GM19324 (cell line): Measurements from ENCODE around the gene RPGRIP1.
"Not testable (repeated sequence)": the region's sequence is repeated elsewhere in the genome, so short reads cannot be mapped to it uniquely, and the experiment has no call there.

Source experiments
- ATAC-seq: cut with Tn5 transposase; IDR thresholded peaks from one replicate; pipeline ENCODE4 v1.9.1; 2021; ENCODE audit warnings: mild to moderate bottlenecking, moderate library complexity; ENCODE audit not compliant: unreplicated experiment, low FRiP score

Gene RPGRIP1

DNA sequence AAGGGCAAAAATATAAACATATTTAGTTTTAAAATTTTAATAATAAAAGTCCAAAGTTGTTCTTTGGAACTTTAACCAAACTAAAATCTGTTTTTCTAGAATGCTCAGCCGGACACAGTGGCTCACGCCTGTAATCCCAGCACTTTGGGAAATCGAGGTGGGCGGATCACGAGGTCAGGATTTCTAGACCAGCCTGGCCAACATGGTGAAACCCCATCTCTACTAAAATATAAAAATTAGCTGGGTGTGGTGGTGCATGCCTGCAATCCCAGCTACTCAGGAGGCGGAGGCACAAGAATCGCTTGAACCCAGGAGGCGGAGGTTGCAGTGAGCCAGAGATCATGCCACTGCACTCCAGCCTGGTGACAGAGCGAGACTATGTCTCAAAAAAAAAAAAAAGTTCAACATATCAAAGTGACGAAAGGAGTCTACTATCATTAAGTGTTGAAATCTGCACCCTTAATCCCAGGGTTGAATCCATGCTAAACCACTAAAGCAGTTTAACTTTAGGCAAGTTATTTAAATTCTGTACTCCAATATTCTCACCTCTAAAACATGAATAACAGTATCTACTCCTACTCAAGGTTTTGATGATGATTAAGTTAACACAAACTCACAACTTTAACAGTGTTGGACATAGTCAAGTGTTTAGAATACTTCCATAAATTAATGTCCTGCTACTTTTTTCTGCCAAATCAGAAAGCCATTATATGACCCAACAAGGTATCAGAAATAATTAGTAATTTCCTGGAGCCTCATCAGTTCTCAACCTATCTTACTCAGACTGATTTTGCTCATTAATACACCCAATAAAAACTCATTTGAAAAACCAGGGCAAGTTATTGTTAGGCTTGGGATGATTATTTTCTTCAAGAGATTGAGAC, 21.6 kb upstream of the RPGRIP1 start:
- no peak for ATAC-seq

DNA sequence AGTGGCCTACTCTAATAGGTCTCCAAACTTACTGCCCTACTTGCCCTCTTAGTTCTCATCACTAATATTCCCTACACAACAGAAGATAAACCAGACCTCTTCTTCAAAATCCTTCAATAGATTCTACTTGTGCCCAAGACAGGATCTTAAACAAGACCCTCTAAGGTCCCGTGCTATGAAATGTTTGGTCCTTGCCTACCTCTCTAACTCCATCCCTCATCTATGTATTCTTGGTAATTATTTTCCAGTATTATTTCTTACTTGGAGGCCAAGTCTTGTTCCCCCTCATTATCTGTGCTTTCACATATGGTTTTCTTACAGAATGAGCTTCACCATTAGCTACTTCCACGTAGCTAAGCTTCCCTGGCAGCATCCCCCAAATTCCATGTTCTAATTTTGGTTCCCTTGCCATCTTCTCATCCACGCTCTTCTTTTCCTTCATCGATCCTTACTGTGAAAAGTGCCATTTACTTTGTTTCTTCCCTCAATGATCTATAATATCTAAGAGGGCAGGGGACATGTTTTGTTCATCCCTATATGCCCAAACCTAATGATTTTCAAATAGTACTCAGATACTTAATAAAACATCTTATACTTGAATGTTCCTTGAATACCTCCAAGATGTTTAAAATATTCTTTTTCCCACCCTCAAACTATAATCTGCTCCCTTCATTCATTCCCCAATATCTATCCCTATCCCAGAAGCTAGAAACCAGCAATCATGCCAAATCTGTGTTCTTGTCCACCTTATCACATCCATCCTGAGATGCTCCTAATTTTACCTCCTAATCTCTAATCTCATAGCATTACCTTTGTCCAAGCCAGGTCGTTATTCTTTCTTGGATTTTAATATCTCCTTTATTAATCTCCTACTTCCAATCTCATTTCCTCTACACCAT, 20.7 kb upstream of the RPGRIP1 start:
- no peak for ATAC-seq

DNA sequence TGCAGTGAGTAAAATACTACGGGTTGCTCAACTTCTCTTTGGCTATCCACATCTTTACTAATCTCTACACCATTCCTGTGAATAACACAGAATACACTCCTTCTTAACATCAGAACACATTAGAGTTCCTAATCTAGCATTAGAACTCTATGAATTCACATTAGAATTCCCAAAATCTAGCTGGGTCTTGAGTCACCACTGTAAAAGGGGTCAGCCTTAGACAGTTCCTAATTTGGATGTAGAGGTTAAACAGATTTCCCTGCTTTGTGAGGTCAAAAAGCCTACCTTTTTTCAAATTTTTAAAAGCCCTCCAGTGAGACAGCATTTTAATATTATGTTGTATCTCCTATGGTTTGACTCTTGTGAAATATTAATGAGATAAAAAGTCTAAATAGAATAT, 18.1 kb upstream of the RPGRIP1 start:
- ATAC-seq: no peak

DNA sequence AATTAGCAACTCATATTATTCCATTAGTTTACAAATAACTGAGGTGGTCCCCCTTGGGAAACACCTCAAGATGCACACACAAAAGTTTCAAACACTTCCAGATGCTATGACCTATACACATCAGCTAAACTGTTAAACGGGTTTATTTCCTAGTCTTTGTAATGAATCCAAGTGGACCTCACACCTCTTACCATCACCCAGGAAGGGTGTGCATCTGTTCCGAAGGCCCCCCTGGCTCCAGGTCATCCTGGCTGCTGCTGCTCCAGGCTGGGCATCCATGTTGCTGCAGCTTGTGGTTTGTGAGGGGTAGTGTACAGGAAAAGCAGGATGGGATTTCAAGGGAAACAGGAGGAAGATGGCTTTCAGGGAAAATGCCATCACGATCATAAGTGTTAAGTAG, 17.5 kb upstream of the RPGRIP1 start:
- ATAC-seq: no peak

DNA sequence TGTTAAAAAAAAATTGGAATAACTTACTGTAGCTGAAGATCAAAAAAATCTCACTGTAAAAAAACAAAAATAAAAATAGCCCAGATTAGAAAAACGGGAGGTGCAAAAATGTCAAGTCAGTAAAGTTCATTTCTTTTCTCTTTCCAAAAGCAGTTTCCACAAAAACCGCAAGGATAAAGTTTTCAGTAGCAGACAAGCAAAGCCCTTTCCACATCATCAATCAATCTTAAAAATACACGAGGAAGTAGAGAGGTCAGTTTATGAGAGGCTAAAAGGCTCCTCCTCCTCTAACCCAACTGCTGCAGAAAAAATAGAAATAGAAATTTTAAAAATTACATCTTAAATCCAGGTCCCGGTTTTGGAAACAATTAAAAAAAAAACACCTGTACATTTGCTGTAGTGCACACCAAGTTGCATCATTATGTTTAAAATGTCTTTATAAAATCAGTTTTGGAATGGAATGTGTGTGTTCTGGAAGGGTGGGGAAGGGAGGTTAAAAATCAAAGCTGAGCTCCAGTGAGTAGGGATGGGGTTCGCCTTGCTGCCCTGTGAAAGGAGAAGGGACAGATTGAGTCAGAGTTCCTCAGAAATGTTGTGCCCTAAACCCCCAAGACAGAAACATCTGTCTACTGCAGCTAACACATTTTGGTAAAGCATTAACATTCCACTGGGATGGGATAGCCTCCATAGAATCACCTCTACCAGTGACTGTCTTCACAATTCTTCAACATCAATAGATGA, 16.4 kb upstream of the RPGRIP1 start:
- ATAC-seq: no peak

DNA sequence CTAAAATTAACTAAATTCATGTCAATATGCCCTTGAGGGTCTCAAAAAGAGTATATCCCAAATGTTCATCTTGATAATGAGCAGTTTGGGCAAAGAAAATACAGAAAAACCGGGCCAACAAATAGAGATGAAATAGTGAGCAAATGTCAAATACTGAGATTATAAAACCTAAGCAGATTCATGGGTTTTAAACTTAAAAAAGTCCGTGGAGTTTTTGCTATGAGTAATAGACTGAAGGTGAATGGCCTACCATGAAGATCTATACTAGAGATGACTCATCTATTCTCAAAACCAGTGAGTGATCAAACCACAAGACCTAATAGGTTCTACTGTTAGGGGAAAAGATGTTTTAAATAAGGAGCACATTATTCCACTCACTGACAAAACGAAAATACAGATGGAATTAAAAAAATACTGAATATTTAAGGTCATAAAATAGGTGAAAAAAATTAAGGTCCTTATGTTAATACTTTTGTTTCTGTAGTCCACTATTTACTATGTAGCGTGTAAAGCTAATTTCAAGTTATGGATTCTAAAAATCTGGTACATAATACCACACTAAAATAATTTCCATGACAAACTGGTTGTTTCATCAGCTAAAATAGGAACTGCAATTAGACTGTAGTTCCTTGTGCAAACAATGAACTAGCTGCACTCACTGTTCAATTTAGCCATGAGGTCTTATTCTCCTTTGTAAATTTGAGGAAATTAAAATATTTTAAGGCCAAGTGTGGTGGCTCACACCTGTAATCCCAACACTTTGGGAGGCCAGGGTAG, 15.7 kb upstream of the RPGRIP1 start:
- peak; percentile 45 for ATAC-seq

DNA sequence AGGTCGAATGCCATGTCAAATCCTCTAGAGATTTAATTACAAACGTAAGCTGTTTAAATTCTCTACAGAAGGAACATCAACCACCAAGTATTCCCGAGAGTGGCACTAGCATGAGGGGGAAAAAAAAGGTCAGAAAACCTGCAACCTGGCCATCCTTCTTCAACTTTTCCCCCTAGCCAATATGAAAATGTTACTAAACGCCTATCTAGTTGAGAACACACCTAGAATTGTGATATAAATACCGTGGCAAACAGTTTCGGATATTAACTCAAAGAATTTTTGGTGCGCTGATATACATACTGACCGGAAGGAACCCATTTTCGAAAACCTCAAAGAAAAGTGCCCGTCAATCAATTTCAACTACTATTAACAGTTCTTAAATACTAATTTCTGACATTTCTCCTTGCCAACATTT, 12.4 kb upstream of the RPGRIP1 start:
- ATAC-seq: no peak

DNA sequence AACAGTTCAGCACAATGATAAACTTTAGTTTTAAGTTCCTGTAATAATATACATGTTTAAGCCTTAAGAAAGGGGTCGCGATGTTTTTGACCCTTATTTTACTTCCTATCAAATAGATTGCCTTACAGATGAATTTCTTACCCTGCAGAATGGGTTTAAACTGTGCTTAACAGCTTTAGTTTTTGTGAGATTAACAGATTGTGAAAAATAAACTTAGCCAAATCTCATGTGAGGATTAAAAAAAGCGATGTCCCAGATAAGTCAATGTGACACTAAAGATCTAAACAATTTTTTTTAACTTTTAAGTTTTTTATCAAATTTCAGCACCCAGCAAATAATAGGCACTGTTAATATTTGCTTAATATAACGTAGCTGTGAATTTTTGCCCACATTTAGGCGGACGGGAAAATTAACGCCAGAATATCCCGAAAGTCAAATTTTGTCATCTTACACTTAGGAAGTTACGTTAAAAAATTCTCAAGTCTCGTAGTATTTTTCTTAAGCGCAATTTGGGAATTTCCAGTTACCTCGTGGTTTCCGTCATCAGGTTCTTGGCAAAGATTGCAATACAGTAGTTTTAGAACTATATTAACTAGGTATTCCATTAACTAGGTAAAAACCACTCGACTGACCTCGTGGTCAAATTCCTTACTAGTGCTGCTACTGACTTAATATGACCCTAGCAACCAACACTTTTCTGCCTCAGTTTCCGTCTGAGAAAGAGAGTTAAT, 11.8 kb upstream of the RPGRIP1 start:
- ATAC-seq: no peak

DNA sequence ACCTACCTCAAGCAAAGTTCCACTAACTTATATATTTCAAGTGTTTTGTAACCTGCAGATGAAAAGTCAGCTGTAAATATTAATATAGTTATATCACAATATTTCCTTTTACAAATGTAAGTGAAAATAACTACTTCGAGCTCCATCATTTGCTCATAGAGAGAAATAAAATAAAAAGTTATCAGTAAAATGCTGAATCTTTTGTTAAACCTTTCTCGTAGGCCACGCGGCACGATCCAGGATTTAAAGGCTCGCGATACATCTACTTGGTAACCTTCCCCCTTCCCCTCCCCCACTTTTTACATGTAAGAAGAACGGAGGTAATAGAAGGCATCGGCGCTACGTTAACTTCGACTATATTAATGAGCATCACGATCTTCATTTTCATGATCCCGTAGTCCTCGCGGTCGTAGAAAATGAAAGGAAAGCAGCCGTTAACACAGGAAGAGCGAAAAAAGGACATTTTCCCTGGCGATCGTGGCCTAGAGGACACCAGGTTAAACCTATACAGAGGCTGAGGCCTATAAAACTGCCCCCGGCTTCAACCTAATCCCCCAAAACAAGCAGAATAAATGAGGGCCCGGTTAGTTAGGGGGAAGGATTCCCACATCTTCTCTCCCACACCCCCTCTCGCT, 11.1 kb upstream of the RPGRIP1 start:
- ATAC-seq: no peak

DNA sequence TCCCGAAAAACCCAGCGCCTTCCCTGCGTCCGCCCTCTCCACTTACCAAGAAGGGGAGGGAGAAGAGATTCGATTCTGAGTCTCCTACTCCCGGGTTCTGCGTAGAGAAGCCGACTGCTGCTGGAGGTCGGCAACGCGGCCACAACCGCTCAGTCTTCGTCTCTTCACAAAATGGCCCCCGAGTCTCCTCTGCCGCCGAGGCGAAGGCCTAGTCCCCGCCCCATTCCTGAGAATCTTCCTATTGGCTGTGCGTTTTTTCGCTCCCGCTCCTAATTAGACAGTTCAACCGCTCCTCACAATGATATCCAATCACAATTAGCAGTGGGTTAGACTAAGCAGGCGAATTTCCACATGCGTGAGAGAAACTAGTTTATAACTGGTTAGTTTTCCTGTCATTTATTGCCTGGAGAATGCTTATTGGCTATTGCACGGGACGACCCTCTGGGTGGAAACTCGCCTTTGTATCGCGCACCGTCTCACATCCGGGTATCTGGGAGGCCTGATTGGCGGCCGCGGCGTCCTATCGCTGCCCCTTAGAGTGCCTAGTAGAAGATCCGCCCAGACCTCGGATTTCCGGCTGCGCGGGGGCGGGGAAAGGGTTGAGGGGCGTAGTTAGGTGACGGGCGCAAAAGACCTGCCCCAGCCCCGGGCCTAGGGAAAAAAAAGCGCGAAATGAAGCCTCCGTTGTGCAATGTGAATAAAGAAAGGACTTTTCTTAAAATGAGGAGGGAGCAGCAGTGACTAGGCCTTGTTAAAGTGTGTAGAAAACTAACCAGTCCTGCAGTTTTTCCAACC, 10.4 kb upstream of the RPGRIP1 start, which contains the start of gene HNRNPC:
TSS of gene HNRNPC (minus strand) at position 191 of the 795 bp plus-strand sequence. CDS start 35,249 bp downstream, outside the sequence.
- peak; percentile 97 for ATAC-seq

DNA sequence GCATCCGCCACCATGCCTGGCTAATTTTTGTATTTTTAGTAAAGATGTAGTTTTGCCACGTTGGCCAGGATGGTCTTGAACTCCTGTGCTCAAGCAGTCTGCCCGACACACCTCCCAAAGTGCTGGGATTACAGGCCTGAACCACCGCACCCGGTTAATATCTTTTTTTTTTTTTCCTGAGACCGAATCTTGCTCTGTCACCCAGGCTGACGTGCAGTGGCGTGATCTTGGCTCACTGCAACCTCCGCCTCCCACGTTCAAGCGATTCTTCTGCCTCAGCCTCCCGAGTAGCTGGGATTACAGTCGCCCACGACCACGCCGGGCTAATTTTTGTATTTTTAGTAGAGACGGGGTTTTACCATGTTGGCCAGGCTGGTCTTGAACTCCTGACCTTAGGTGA, 7.2 kb upstream of the RPGRIP1 start:
- not testable (repeated sequence) for ATAC-seq

DNA sequence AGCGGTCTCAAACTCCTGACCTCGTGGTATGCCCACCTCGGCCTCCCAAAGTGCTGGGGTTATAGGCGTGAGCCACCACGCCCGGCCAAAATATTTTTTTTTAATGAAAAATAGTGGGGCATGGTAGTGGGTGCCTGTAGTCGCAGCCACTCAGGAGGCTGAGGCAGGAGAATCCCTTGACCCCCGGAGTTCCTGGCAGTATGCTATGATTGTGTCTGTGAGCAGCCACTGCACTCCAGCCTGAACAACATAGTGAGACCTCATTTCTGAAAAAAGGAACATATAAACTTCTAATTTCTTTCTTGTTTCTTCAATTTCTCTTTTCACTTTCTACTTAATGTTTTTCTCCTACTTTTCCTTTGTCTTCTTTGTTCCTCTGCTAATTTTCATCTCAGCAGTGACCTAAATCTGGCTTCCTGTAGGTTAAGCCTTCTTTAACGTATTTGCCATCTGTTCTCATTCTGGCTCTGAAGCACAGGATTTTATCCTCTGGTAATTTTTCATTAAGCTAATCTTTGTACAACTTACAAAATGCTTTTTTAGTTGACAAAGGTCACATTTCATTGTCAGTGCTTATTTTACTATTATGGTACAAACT, 4.5 kb upstream of the RPGRIP1 start:
- no peak for ATAC-seq

DNA sequence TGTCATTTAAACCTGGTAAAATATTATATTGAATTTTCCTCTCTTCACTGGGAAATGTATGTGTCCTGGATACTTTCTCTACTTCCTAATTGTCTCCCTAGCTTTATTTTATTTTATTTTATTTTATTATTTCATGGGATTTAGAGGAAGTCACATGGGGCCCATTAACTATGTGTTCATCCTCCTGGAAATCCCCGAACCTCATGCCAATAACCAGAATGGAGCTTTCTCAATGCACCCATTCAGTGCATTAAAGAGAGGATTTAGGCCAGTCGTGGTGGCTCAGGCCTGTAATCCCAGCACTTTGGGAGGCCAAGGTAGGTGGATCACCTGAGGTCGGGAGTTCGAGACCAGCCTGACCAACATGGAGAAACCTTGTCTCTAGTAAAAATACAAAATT, 1.3 kb upstream of the RPGRIP1 start:
- no peak for ATAC-seq

DNA sequence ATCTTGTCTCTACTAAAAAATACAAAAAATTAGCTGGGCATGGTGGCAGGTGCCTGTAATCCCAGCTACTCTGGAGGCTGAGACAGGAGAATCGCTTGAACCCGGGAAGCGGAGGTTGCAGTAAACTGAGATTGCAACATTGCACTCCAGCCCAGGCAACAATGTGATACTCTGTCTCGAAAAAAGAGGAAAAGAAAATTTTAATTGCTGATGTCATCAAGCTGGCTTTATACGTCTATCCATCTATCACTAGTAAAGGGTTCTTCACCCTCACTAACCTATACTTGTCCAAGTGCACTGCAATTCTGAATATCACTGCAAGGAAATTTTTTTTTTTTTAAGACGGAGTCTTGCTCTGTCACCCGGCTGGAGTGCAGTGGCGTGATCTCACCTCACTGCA, 2.0 kb downstream of the RPGRIP1 start:
- ATAC-seq: not testable (repeated sequence)

DNA sequence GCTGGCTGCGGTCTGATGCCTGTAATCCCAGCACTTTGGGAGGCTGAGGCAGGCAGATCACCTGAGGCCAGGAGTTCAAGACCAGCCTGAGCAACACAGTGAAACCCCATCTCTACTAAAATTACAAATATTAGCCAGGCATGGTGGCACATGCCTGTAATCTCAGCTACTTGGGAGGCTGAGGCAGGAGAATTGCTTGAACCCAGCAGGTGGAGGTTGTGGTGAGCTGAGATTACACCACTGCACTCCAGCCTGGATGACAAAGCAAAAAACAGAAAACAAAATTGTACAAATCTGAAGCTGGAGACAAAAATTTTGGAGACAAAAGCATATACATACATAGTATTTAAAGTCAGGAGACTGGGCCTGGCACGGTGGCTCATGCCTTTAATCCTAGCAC, 6.6 kb downstream of the RPGRIP1 start:
- ATAC-seq: not testable (repeated sequence)

DNA sequence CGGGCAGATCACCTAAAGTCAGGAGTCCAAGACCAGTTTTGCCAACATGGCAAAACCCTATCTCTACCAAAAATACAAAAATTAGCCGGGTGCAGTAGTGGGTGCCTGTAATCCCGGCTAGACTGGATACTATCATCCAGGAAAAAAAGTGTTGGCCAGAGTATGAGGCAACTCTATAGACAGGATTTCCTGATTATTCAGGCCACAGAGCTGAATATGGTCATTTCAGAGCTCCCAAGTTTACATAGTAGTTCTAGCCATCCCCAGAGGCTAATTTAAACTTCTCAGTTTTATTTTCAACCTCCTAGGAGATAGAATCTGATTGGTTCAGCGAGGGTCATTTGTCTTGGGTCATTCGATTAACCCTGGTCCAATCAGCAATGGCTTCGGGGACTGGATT, 7.3 kb downstream of the RPGRIP1 start:
- ATAC-seq: no peak

DNA sequence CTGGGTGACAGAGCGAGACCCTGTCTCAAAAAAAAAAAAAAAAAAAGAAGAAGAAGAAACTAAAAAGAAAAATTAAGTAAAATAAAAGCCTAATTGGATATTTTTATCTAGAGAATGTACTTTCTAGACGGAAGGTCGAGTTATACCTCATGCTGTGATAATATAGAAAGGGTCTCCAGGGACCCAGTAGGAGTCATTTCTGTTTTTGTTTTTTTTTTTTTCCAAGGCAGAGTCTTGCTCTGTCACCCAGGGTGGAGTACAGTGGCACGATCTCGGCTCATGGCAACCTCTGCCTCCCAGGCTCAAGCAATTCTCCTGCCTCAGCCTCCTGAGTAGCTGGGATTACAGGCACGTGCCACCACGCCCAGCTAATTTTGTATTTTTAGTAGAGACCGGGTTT, 14.1 kb downstream of the RPGRIP1 start:
- not testable (repeated sequence) for ATAC-seq

DNA sequence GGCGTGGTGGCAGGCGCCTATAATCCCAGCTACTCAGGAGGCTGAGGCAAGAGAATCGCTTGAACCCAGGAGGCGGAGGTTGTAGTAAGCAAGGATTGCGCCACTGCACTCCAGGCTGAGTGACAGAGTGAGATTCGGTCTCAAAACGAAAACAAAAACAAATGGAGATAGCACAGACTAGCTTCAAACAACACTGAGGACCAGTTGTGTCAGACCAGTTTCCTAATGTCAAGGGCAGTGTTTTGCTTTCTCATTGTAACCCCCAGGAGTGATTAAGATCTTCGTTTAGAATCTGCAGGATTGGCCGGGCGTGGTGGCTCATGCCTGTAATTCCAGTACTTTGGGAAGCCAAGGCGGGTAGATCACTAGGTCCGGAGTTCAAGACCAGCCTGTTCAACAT, 18.5 kb downstream of the RPGRIP1 start:
- ATAC-seq: no peak
